ENCODE measurements around the gene SP5. TPM values are rescaled to one million over a fixed set of nuclear protein-coding genes. Genes with fewer than 3 reads are reported as not detected.

SP5 gene
- total RNA-seq, 4 donors from 2014 or later, result 2.6 to 7.0 (median 4.4) TPM; not detected in 1

GRCh38 chr2:170680172-170680941 is 34.8 kb upstream of the SP5 start:
- TF ChIP-seq CTCF (IDR thresholded peaks at IDR 0.05; ENCODE audit: low read depth), result no peak

GRCh38 chr2:170681311-170681710 is 33.8 kb upstream of the SP5 start:
- no peak for TF ChIP-seq CTCF (IDR thresholded peaks at IDR 0.05; ENCODE audit: low read depth)

- TF ChIP-seq CTCF (IDR thresholded peaks at IDR 0.05; ENCODE audit: low read depth), result no peak
Observed at GRCh38 chr2:170685591-170685990, 29.5 kb upstream of the SP5 start.

GRCh38 chr2:170689481-170689880 is 25.7 kb upstream of the SP5 start:
- TF ChIP-seq CTCF (IDR thresholded peaks at IDR 0.05; ENCODE audit: low read depth), result no peak

- TF ChIP-seq CTCF (IDR thresholded peaks at IDR 0.05; ENCODE audit: low read depth), result no peak
Observed at GRCh38 chr2:170690640-170691039, 24.5 kb upstream of the SP5 start.

- TF ChIP-seq CTCF (IDR thresholded peaks at IDR 0.05; ENCODE audit: low read depth), result no peak
Observed at GRCh38 chr2:170694316-170694715, 20.8 kb upstream of the SP5 start.

GRCh38 chr2:170695521-170696410 is 19.4 kb upstream of the SP5 start:
- TF ChIP-seq CTCF (IDR thresholded peaks at IDR 0.05; ENCODE audit: low read depth), result no peak

Data from subcutaneous adipose tissue (tissue), 4 donors.